Caco-2 (cell line): Measurements from ENCODE around the gene MRGPRG. TPM values are rescaled to one million over a fixed set of nuclear protein-coding genes. Genes with fewer than 3 reads are reported as not detected.

Experiments
- BruUV-seq: library from RNA; stranded (reverse); fragments of 400-500 nt; replicated peaks from 2 replicates; lab custom pipeline; 2021; lab: Mats Ljungman, UMichigan
- CTCF ChIA-PET: fragments of 300-600 bp; sonication (Branson Sonifier 250); formaldehyde crosslinking; loops from one replicate; lab custom pipeline; 2022; ENCODE audit warnings: antibody characterized with exemption; lab: Charles Lee
- POLR2A ChIA-PET: fragments of 300-600 bp; sonication (Branson Sonifier 250); formaldehyde crosslinking; loops from one replicate; lab custom pipeline; 2022; ENCODE audit warnings: antibody characterized with exemption; lab: Charles Lee
- DNase-seq, 2 experiments: peaks; one replicate each; pipeline versions ENCODE4 v3.0.0 to v3.0.0-alpha.2; 2020 to 2022
- H3K27me3 ChIP-seq: replicated peaks from 2 replicates; pipeline ENCODE4 v1.6.0; 2011; ENCODE audit warnings: low read length; ENCODE audit not compliant: control insufficient read depth, insufficient read depth
- H3K36me3 ChIP-seq: 2 replicates; pipeline ENCODE4 v1.5.1; 2011; ENCODE audit warnings: low read length; ENCODE audit not compliant: control insufficient read depth, insufficient read depth
- H3K4me1 ChIP-seq: fragments of 250-450 bp; sonication (Bioruptor Pico); 2 replicates; pipeline ENCODE4 v1.5.1; 2020; ENCODE audit warnings: mild to moderate bottlenecking
- H3K4me3 ChIP-seq: 2 replicates; pipeline ENCODE4 v1.5.1; 2011; ENCODE audit warnings: low read depth, mild to moderate bottlenecking, control low read depth, low read length
- H3K9me3 ChIP-seq: fragments of 250-450 bp; sonication (Bioruptor Pico); 2 replicates; pipeline ENCODE4 v1.5.1; 2020; ENCODE audit warnings: mild to moderate bottlenecking, moderate library complexity
- H3K27ac Mint-ChIP-seq: one replicate; pipeline ENCODE4 v1.8.0; 2022; ENCODE audit warnings: mixed read lengths; ENCODE audit not compliant: unreplicated experiment
- H3K27me3 Mint-ChIP-seq: one replicate; pipeline ENCODE4 v1.8.0; 2022; ENCODE audit warnings: mixed read lengths; ENCODE audit not compliant: insufficient read depth, unreplicated experiment
- H3K36me3 Mint-ChIP-seq: one replicate; pipeline ENCODE4 v1.8.0; 2022; ENCODE audit warnings: mild to moderate bottlenecking, mixed read lengths; ENCODE audit not compliant: insufficient read depth, unreplicated experiment
- H3K4me1 Mint-ChIP-seq: one replicate; pipeline ENCODE4 v1.8.0; 2022; ENCODE audit warnings: low read depth, mixed read lengths; ENCODE audit not compliant: unreplicated experiment
- H3K4me3 Mint-ChIP-seq: one replicate; pipeline ENCODE4 v1.8.0; 2022; ENCODE audit warnings: mild to moderate bottlenecking, moderate library complexity, mixed read lengths; ENCODE audit not compliant: unreplicated experiment
- H3K9me3 Mint-ChIP-seq: one replicate; pipeline ENCODE4 v1.8.0; 2022; ENCODE audit warnings: mixed read lengths; ENCODE audit not compliant: unreplicated experiment
- intact Hi-C: fragments of 100-400 bp; cut with micrococcal nuclease; formaldehyde crosslinking; loops from one replicate; pipeline ENCODE4 v1.10.0; 2022; ENCODE audit not compliant: unreplicated experiment
- total RNA-seq: library from RNA; stranded (reverse); gene quantifications from 2 replicates; pipeline ENCODE4 v1.2.3, GENCODE V29; 2022
- TF ChIP-seq, protein P1 (sequence below), 2 experiments: fragments of 200-600 bp in 1 of 2; IDR thresholded peaks; 1 replicate in 1 of 2; 2 replicates in 1 of 2; pipeline versions ENCODE4 v1.5.1 to v1.8.0; 2011 to 2022; ENCODE audit warnings: antibody characterized with exemption in 1 of 2, control low read depth in 1 of 2, inconsistent platforms in 1 of 2, low read depth in 1 of 2, low read length in 1 of 2, mild to moderate bottlenecking in 1 of 2, moderate library complexity in 1 of 2; ENCODE audit not compliant: insufficient read depth in 1 of 2, severe bottlenecking in 1 of 2, unreplicated experiment in 1 of 2

Gene MRGPRG
- total RNA-seq, 1 experiment from 2014 or later, result not detected

DNA sequence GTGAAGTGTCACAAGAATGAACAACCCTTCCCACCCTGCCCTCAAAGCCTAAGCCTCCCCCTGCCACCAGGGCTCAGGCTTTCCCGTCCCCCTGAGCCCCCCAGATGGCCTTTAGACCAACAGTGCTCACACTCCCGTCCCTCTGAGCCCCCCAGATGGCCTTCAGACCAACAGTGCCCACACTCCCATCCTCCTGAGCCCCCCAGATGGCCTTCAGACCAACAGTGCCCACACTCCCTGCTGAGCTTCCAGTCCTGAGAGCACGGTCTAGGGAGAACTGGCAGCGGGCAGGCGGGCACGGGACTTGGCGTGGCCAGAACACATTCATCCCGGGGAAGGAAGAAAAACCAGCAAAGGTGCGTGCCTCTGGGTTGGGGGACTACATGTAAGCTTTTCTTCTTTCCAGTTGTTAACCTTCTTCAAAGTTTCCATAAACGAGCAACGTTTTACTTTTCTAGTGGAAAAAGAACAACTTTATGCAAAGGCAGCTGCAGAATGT lies 2.5 kb downstream of the MRGPRG start:
- ChIA-PET CTCF (no interaction called here), POLR2A (no interaction called here)
- H3K9me3 ChIP-seq, result no peaks in the 10 kb centered on the region
- no peaks in the 10 kb centered on the region for H3K4me1 Mint-ChIP-seq
- intact Hi-C loops, result loop anchor here (5.0 kb wide), 1 partner anchor 124 kb away; no protein-coding TSS in a partner anchor
- no peaks in the 10 kb centered on the region for H3K36me3 ChIP-seq
- H3K27me3 Mint-ChIP-seq, result peaks cover 40% of the 10 kb centered on the region
- TF ChIP-seq, protein P1, sequence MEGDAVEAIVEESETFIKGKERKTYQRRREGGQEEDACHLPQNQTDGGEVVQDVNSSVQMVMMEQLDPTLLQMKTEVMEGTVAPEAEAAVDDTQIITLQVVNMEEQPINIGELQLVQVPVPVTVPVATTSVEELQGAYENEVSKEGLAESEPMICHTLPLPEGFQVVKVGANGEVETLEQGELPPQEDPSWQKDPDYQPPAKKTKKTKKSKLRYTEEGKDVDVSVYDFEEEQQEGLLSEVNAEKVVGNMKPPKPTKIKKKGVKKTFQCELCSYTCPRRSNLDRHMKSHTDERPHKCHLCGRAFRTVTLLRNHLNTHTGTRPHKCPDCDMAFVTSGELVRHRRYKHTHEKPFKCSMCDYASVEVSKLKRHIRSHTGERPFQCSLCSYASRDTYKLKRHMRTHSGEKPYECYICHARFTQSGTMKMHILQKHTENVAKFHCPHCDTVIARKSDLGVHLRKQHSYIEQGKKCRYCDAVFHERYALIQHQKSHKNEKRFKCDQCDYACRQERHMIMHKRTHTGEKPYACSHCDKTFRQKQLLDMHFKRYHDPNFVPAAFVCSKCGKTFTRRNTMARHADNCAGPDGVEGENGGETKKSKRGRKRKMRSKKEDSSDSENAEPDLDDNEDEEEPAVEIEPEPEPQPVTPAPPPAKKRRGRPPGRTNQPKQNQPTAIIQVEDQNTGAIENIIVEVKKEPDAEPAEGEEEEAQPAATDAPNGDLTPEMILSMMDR (IDR thresholded peaks at IDR 0.05; ENCODE audit: insufficient read depth in 1 of 2, low read depth in 1 of 2, low read length in 1 of 2, severe bottlenecking in 1 of 2, unreplicated experiment in 1 of 2), result no peak
- DNase-seq, result peak in 1 of 2 experiments; percentile 16
- no peak overlapping the region for H3K27ac Mint-ChIP-seq
- no peaks in the 10 kb centered on the region for H3K36me3 Mint-ChIP-seq
- H3K4me1 ChIP-seq, result no peaks in the 10 kb centered on the region
- peaks cover 4% of the 10 kb centered on the region; the same call in 1 of the 2 replicates for H3K27me3 ChIP-seq
- no peaks in the 10 kb centered on the region for H3K9me3 Mint-ChIP-seq
- no peak overlapping the region for H3K4me3 ChIP-seq
- no peak overlapping the region for H3K4me3 Mint-ChIP-seq
- BruUV-seq, result no TSS peak

DNA sequence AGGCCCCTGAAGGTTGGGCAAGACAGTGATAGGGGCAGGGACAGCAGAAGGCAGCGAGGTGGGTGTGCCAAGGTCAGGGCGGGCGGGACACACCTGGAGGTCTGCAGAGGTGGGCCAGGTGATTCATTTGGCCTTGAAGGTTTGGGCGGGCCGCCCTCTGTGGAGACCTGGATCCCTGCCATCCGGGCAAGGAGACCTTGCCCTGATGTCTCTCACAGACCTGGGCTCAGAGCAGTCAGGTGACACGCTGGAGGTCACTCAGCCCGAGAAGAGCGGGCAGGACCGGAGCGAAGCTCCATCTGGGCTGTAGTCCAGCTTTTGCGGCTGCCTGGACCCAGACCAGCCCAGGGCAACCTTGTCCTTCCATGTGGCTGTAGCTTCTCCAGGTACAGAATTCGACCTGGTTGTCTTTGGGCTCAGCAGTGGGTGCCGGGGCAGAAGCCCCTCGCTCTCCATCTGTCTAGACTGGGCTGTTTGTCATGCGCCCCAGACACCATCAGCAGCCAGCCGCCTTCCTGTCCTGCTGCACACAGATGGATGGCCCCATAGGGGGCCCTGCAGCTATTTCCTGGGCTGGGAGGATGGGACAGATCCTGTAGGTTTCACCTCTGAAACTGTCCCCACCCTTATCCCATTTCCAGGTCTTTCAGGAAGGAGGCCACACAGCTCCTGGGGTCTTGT lies 3.1 kb downstream of the MRGPRG start:
- CTCF ChIA-PET, result no interaction called here
- Mint-ChIP-seq H3K27ac (no peak overlapping the region), H3K27me3 (peaks cover 35% of the 10 kb centered on the region), H3K4me1 (no peaks in the 10 kb centered on the region), H3K4me3 (no peak overlapping the region), H3K9me3 (no peaks in the 10 kb centered on the region), H3K36me3 (no peaks in the 10 kb centered on the region)
- Histone ChIP-seq H3K4me1 (no peaks in the 10 kb centered on the region), H3K9me3 (peaks cover 3% of the 10 kb centered on the region; the same call in 1 of the 2 replicates), H3K27me3 (peaks cover 1% of the 10 kb centered on the region; the same call in 1 of the 2 replicates), H3K36me3 (no peaks in the 10 kb centered on the region), H3K4me3 (no peak overlapping the region)
- POLR2A ChIA-PET, result no interaction called here
- intact Hi-C loops, result loop anchor here (5.0 kb wide), 1 partner anchor 123 kb away; no protein-coding TSS in a partner anchor
- TF ChIP-seq, protein P1 (IDR thresholded peaks at IDR 0.05; ENCODE audit: insufficient read depth in 1 of 2, low read depth in 1 of 2, low read length in 1 of 2, severe bottlenecking in 1 of 2, unreplicated experiment in 1 of 2), result no peak
- no peak for DNase-seq
- BruUV-seq, result no TSS peak

DNA sequence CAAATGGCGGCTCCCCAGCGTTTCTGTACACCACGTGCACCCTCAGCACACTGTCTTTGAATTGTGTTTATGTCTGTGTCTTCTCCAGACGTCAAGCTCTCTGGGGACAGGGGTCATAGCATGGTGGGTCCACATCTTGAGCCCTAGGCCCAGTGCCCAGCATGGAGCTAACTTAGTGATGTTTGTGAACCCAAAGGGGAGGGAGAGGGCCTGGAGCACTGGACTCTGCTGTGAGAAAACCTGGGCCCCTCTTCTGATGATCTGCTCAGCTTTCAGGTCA lies 4.3 kb downstream of the MRGPRG start:
- Histone ChIP-seq H3K4me1 (no peaks in the 10 kb centered on the region), H3K27me3 (peaks cover 1% of the 10 kb centered on the region; the same call in 1 of the 2 replicates), H3K4me3 (no peak overlapping the region), H3K9me3 (peaks cover 3% of the 10 kb centered on the region; the same call in 1 of the 2 replicates), H3K36me3 (no peaks in the 10 kb centered on the region)
- no TSS peak for BruUV-seq
- POLR2A ChIA-PET, result no interaction called here
- Mint-ChIP-seq H3K4me3 (no peak overlapping the region), H3K36me3 (no peaks in the 10 kb centered on the region), H3K27ac (no peak overlapping the region), H3K4me1 (no peaks in the 10 kb centered on the region), H3K9me3 (no peaks in the 10 kb centered on the region), H3K27me3 (peaks cover 34% of the 10 kb centered on the region)
- CTCF ChIA-PET, result no interaction called here
- DNase-seq, result no peak
- intact Hi-C loops, result no loop called here
- TF ChIP-seq, protein P1 (IDR thresholded peaks at IDR 0.05; ENCODE audit: insufficient read depth in 1 of 2, low read depth in 1 of 2, low read length in 1 of 2, severe bottlenecking in 1 of 2, unreplicated experiment in 1 of 2), result no peak
